Subcutaneous adipose tissue (tissue), 4 donors: ENCODE measurements around the gene PAX8. TPM values are rescaled to one million over a fixed set of nuclear protein-coding genes. Genes with fewer than 3 reads are reported as not detected.

ENCODE experiments used
- CTCF ChIP-seq: fragments of 450-650 bp; IDR thresholded peaks from one replicate; pipeline ENCODE4 v1.5.1; 2016; ENCODE audit warnings: low read depth, mild to moderate bottlenecking, control low read depth, antibody characterized with exemption, moderate library complexity
- total RNA-seq, 4 donors: library from RNA; depleted of rRNA; stranded (reverse); fragments of >200 nt; gene quantifications; one replicate each; pipeline ENCODE4 v1.1.0, GENCODE V29; 2016

The PAX8 gene
- total RNA-seq, 4 donors from 2014 or later: 2.8 to 10.7 (median 5.8) TPM

- no peak for TF ChIP-seq CTCF
Observed at GRCh38 chr2:113183264-113183663, 95.5 kb downstream of the PAX8 start.

GRCh38 chr2:113182471-113183260 is 96.1 kb downstream of the PAX8 start:
- no peak for TF ChIP-seq CTCF

GRCh38 chr2:113181258-113182051 is 97.3 kb downstream of the PAX8 start:
- no peak for TF ChIP-seq CTCF

GRCh38 chr2:113180131-113180946 is 98.4 kb downstream of the PAX8 start:
- TF ChIP-seq CTCF: no peak

GRCh38 chr2:113179446-113180045 is 99.2 kb downstream of the PAX8 start:
- TF ChIP-seq CTCF: no peak

GRCh38 chr2:113178891-113179290 is 99.8 kb downstream of the PAX8 start:
- no peak for TF ChIP-seq CTCF
